PFSK-1 (cell line): Measurements from ENCODE around the gene TMEM185B.

ENCODE experiments used
- FOXP2 ChIP-seq: optimal IDR thresholded peaks from 2 replicates; pipeline ENCODE3; 2011; ENCODE audit warnings: borderline replicate concordance, control low read depth, inconsistent platforms; ENCODE audit not compliant: insufficient read depth; ENCODE audit errors: extremely low read length, extremely low read depth
- POLR2AphosphoS5 ChIP-seq: IDR thresholded peaks from 2 replicates; pipeline ENCODE4 v1.6.1; 2012; ENCODE audit warnings: low read depth, mild to moderate bottlenecking, control low read depth, low read length, moderate library complexity
- REST ChIP-seq, 2 experiments: IDR thresholded peaks; 2 replicates each; pipeline versions ENCODE4 v1.6.1 to v1.8.0; 2011 to 2012; ENCODE audit warnings: low read depth in 2 of 2, low read length in 2 of 2, control low read depth in 1 of 2, inconsistent platforms in 1 of 2, mild to moderate bottlenecking in 1 of 2, moderate library complexity in 1 of 2; ENCODE audit not compliant: insufficient read depth in 1 of 2
- SIN3A ChIP-seq: IDR thresholded peaks from 2 replicates; pipeline ENCODE4 v1.6.1; 2012; ENCODE audit warnings: mild to moderate bottlenecking, low read length, moderate library complexity, borderline replicate concordance; ENCODE audit not compliant: insufficient read depth
- TAF1 ChIP-seq: IDR thresholded peaks from 2 replicates; pipeline ENCODE4 v1.6.1; 2012; ENCODE audit warnings: low read length, control low read depth, borderline replicate concordance; ENCODE audit not compliant: insufficient read depth

- TF ChIP-seq POLR2AphosphoS5 (no peak), SIN3A (no peak), REST (IDR thresholded peaks at IDR 0.05; ENCODE audit: insufficient read depth in 1 of 2, low read depth in 2 of 2, low read length in 2 of 2) (no peak), FOXP2 (no peak), TAF1 (no peak)
Observed at GRCh38 chr2:120218181-120218580, 5.0 kb downstream of the TMEM185B start.
